Right lobe of liver (tissue), 6 donors: ENCODE data around the gene CAMTA1. TPM values are rescaled to one million over a fixed set of nuclear protein-coding genes. Genes with fewer than 3 reads are reported as not detected.

Experiments used
- ATAC-seq, 4 donors: fragments of 200-7000 bp; cut with Tn5 transposase; one replicate each; pipeline ENCODE4 v1.9.1; 2020; ENCODE audit warnings: mild to moderate bottlenecking in 4 of 4, moderate library complexity in 4 of 4
- DNase-seq, 3 donors: peaks; one replicate each; pipeline ENCODE4 v3.0.0-alpha.2; 2020
- H3K27ac ChIP-seq, 3 donors: fragments of 200-600 bp; one replicate each; pipeline ENCODE4 v1.8.0; 2022
- H3K27me3 ChIP-seq, 2 donors: fragments of 200-600 bp; one replicate each; pipeline ENCODE4 v1.8.0; 2022
- H3K36me3 ChIP-seq, 4 donors: fragments of 200-600 bp; sonication (generic) in 1 of 4; one replicate each; pipeline versions ENCODE4 v1.5.1 to v1.8.0; 2017 to 2022; ENCODE audit warnings: control low read depth in 1 of 4
- H3K4me1 ChIP-seq, 4 donors: fragments of 200-600 bp; sonication (generic) in 1 of 4; one replicate each; pipeline versions ENCODE4 v1.5.1 to v1.8.0; 2017 to 2022; ENCODE audit warnings: control low read depth in 1 of 4
- H3K4me3 ChIP-seq, 3 donors: fragments of 200-600 bp; one replicate each; pipeline ENCODE4 v1.8.0; 2022
- H3K9me3 ChIP-seq, 4 donors: fragments of 200-600 bp; sonication (generic) in 1 of 4; one replicate each; pipeline versions ENCODE4 v1.5.1 to v1.8.0; 2017 to 2022; ENCODE audit warnings: control low read depth in 1 of 4
- POLR2A ChIP-seq: fragments of 450-650 bp; IDR thresholded peaks from one replicate; pipeline ENCODE4 v1.6.1; 2017; ENCODE audit warnings: antibody characterized with exemption, mild to moderate bottlenecking
- WGBS: methylation state at CpG from one replicate; pipeline ENCODE4 v1.1.6; 2018; ENCODE audit warnings: low coverage, low lambda C conversion rate; ENCODE audit not compliant: insufficient coverage; ENCODE audit errors: missing lambda C conversion rate; 5-methylcytosine and 5-hydroxymethylcytosine counted together
- intact Hi-C, 2 donors: fragments of 100-400 bp; cut with DNase I; formaldehyde crosslinking; loops; one replicate each; pipeline versions ENCODE4 v1.11.2 to v1.14.1; 2022
- total RNA-seq, 6 experiments: library from RNA; depleted of rRNA in 2 of 6; stranded (reverse); fragments of >200 nt in 2 of 6; fragmentation: NEBNext Ultra II Directional in 3 of 6; extraction: Animal tissue kit (Norgen Biotek cat#: 25700) in 3 of 6; gene quantifications; one replicate each; pipeline versions ENCODE4 v1.1.0 to v1.2.4, GENCODE V29; 2016 to 2023
- TF ChIP-seq, protein P1 (sequence below), 4 donors: fragments of 200-600 bp in 3 of 4; fragments of 450-650 bp in 1 of 4; IDR thresholded peaks; one replicate each; pipeline versions ENCODE4 v1.5.1 to v1.8.0; 2016 to 2022; ENCODE audit warnings: antibody characterized with exemption in 4 of 4, mild to moderate bottlenecking in 2 of 4
- donor health status: DM: no; HTN: yes; CAD: no.
- donor health status: DM: no; HTN: no; CAD: no.
- donor health status: DM: no; HTN: no; CAD: no.
- donor health status: DM: no; HTN: yes; CAD: no.
- donor health status: DM: no; HTN: yes; CAD: no.

CAMTA1 gene
- total RNA-seq, 6 experiments from 2014 or later, result 32.3 to 49.4 (median 37.2) TPM

DNA sequence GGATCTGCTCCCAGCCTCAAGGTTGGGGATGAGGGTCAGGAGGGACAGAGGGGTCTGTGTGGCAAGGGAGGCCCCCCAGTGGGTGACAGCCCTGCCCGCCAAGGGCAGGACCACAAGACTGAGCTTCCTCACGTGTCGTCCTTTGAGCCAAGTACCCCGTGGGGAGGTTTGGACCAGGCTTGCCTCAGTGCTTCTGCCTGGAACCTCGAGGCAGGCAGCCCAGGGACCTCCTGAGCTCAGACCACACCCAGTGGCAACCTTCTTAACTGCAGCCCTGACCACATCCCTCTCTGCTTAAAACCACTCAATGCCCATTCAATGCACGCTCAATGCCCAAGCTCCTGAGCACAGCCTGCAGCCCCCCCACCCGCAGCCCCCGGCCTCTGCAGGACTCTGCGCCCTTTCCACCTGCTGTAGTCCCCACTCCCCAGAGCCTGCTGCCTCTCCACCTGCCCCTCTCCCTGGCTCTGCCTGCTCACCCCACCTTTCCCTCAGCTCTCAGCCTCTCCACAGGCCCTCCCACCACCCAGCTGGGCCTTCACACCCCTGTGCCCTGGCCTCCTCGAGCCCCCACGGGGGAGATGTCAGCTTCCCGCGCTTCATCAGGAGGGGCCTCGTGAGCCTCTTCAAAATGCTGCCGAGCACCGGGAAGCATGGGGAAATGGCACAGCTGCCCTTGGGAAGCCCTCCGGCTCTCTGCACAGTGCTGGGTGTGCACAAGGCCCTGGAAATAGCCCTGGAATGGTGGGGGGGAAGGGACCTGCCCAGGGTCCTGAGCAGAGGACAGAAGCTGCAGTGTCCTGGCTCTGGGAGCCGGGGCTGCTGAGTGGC lies 856.5 kb downstream of the CAMTA1 start:
- ATAC-seq (no peak), DNase-seq (peak in 1 of 3 donors; percentile 46)
- Histone ChIP-seq H3K36me3 (no peaks in the 10 kb centered on the region), H3K4me1 (peaks cover 0 to 11% (median 2%) of the 10 kb centered on the region in 4 donors), H3K27ac (no peak overlapping the region), H3K9me3 (no peaks in the 10 kb centered on the region), H3K27me3 (no peaks in the 10 kb centered on the region), H3K4me3 (no peak overlapping the region)
- no peak for TF ChIP-seq POLR2A
- TF ChIP-seq, protein P1, sequence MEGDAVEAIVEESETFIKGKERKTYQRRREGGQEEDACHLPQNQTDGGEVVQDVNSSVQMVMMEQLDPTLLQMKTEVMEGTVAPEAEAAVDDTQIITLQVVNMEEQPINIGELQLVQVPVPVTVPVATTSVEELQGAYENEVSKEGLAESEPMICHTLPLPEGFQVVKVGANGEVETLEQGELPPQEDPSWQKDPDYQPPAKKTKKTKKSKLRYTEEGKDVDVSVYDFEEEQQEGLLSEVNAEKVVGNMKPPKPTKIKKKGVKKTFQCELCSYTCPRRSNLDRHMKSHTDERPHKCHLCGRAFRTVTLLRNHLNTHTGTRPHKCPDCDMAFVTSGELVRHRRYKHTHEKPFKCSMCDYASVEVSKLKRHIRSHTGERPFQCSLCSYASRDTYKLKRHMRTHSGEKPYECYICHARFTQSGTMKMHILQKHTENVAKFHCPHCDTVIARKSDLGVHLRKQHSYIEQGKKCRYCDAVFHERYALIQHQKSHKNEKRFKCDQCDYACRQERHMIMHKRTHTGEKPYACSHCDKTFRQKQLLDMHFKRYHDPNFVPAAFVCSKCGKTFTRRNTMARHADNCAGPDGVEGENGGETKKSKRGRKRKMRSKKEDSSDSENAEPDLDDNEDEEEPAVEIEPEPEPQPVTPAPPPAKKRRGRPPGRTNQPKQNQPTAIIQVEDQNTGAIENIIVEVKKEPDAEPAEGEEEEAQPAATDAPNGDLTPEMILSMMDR (IDR thresholded peaks at IDR 0.05), result no peak
- intact Hi-C loops, result loop anchor here (10.0 kb wide), 4 partner anchors 187 to 917 kb away; no protein-coding TSS in a partner anchor
- WGBS, result 43% methylated on average over 9 of the region's 18 CpGs

DNA sequence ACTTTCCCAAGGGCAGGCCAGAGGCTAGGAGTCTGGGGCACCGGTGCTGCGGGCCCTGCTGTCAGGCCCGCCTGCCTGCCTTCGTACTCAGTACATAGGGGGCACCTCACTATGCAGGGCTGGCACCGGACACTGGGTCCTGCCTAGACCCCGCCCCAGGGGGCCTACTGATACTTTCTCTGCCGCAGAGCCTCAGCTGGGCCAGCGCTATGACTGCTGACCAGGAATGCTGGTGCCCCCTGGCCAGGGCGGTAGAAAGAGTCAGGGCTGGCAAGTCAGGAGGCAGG lies 857.1 kb downstream of the CAMTA1 start:
- H3K27ac ChIP-seq, result no peak overlapping the region

DNA sequence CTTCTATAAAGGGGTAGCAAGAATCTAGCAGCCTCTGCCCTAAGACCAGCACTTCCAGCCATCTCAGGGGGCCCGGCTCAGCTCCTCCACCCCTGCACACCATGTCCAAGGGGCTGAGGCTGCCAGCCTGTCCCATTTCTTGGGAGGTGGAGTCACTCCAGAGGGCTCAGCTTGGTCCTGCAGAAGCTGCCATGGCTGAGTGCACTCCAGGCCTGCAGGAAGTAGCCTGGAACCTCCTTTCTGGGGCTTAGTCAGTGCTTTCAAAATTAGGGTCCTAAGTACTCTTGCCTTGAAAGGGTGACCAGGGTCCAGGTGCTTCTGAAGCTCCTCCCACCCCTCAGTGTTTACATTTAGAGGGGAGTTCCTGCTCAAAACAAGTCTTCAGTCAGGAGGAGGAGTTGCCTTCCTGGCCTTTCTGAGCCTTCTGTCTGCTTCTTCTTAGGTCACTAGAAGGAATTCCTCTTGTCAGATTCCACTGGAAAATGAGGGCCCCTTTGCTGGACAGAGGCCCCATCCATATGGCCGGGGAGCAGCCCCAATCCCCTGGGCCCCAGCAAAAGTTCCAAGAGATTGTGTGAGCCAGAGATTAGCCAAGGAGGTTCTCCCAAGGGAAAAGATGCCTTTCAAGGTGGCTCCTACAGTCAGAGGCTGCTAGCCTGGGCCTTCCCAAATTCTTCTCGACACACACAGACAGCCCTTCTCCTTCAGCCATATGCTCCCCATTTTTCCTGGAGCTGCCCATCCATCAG lies 857.7 kb downstream of the CAMTA1 start:
- no peak for DNase-seq
- ATAC-seq, result no peak
- TF ChIP-seq, protein P1 (IDR thresholded peaks at IDR 0.05), result no peak
- TF ChIP-seq POLR2A, result no peak
- Histone ChIP-seq H3K36me3 (no peaks in the 10 kb centered on the region), H3K4me1 (peaks cover 0 to 11% (median 2%) of the 10 kb centered on the region in 4 donors), H3K4me3 (no peak overlapping the region), H3K27ac (no peak overlapping the region), H3K9me3 (no peaks in the 10 kb centered on the region), H3K27me3 (no peaks in the 10 kb centered on the region)
- intact Hi-C loops, result loop anchor here (10.0 kb wide), 4 partner anchors 188 to 918 kb away; no protein-coding TSS in a partner anchor
- 50% methylated on average over 1 of the region's 3 CpGs for WGBS

More for the DNA sequence above, 857.1 kb downstream of the CAMTA1 start:
- no peaks in the 10 kb centered on the region for H3K9me3 ChIP-seq
- ATAC-seq (no peak), DNase-seq (no peak)
- peaks cover 0 to 11% (median 2%) of the 10 kb centered on the region in 4 donors for H3K4me1 ChIP-seq
- H3K4me3 ChIP-seq, result no peak overlapping the region
- H3K36me3 ChIP-seq, result no peaks in the 10 kb centered on the region
- no peaks in the 10 kb centered on the region for H3K27me3 ChIP-seq
- intact Hi-C loops, result loop anchor here (10.0 kb wide), 4 partner anchors 188 to 918 kb away; no protein-coding TSS in a partner anchor
- 80% methylated on average over 1 of the region's 9 CpGs for WGBS
- no peak for TF ChIP-seq POLR2A
- TF ChIP-seq, protein P1 (IDR thresholded peaks at IDR 0.05), result no peak

DNA sequence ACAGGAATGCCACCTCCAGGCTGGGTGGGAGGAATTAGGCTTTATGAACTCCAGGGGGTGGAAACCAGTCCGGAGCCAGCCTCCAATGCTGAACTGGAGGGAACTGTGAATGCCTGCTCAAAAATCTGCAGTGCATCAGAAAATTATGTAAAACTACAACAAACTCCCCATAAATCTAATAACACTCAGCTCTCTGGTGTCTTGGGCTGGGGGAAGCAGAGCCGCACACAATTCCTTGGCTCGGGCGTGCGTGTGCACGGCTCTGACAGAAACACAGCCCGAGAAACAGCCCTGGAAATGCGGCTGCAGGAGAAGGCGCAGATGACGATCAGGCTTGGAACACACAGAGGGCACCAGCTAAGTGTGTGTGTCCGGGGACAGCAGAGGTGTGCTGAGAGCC lies 858.3 kb downstream of the CAMTA1 start:
- TF ChIP-seq, protein P1 (IDR thresholded peaks at IDR 0.05), result no peak
- no peak for TF ChIP-seq POLR2A
- ATAC-seq (no peak), DNase-seq (no peak)
- Histone ChIP-seq H3K27ac (no peak overlapping the region), H3K4me3 (no peak overlapping the region), H3K27me3 (no peaks in the 10 kb centered on the region), H3K4me1 (peaks cover 0 to 14% (median 2%) of the 10 kb centered on the region in 4 donors), H3K36me3 (no peaks in the 10 kb centered on the region), H3K9me3 (no peaks in the 10 kb centered on the region)
- intact Hi-C loops, result loop anchor here (10.0 kb wide), 4 partner anchors 189 to 919 kb away; no protein-coding TSS in a partner anchor
- 82% methylated on average over 6 of the region's 11 CpGs for WGBS
